GM12878 (cell line): Measurements from ENCODE around the gene DALRD3.

ENCODE experiments used
- CREB1 ChIP-seq: IDR thresholded peaks from 2 replicates; pipeline ENCODE4 v1.6.1; 2012; ENCODE audit warnings: low read depth, mild to moderate bottlenecking, inconsistent platforms
- CTCF ChIP-seq, 3 experiments: IDR thresholded peaks in 2 of 3; conservative IDR thresholded peaks in 1 of 3; 2 replicates each; pipeline ENCODE4 v1.5.1; 2011; ENCODE audit warnings: low read depth in 3 of 3, low read length in 3 of 3, mild to moderate bottlenecking in 3 of 3, control low read depth in 2 of 3, moderate library complexity in 2 of 3, inconsistent platforms in 1 of 3, mixed read lengths in 1 of 3; ENCODE audit not compliant: control insufficient read depth in 2 of 3, insufficient read depth in 1 of 3; ENCODE audit errors: extremely low read depth in 1 of 3
- FOS ChIP-seq: IDR thresholded peaks from 3 replicates; pipeline ENCODE4 v1.6.1; 2011; ENCODE audit warnings: borderline replicate concordance; ENCODE audit not compliant: insufficient read length; ENCODE audit errors: extremely low read depth
- POLR2AphosphoS5 ChIP-seq: IDR thresholded peaks from 2 replicates; pipeline ENCODE4 v1.6.1; 2011; ENCODE audit warnings: mild to moderate bottlenecking, low read length, inconsistent platforms
- SUZ12 ChIP-seq: fragments of 200-600 bp; sonication (generic); IDR thresholded peaks from one replicate; pipeline ENCODE4 v1.6.1; 2018; ENCODE audit warnings: antibody characterized with exemption, mild to moderate bottlenecking; ENCODE audit not compliant: unreplicated experiment

- TF ChIP-seq FOS (no peak), CREB1 (no peak), POLR2AphosphoS5 (no peak), SUZ12 (no peak), CTCF (IDR thresholded peaks at IDR 0.05 in 2 of 3, conservative IDR thresholded peaks at IDR 0.05 in 1 of 3; ENCODE audit: control insufficient read depth in 2 of 3, extremely low read depth in 1 of 3, insufficient read depth in 1 of 3, low read depth in 3 of 3, low read length in 3 of 3) (no peak)
These were observed 11.9 kb upstream of the DALRD3 start for GRCh38 chr3:49030321-49030720.
